Liver (tissue), 9 donors: Measurements from ENCODE around the gene BUB1. TPM values are rescaled to one million over a fixed set of nuclear protein-coding genes. Genes with fewer than 3 reads are reported as not detected.

Source experiments
- DNase-seq: peaks from one replicate; pipeline ENCODE4 v3.0.0-alpha.2; 2017; ENCODE audit warnings: low spot score
- H3K27ac ChIP-seq, 2 donors: one replicate each; pipeline ENCODE4 v1.7.0; 2013; ENCODE audit warnings: inconsistent platforms in 2 of 2, low read length in 2 of 2, control low read depth in 1 of 2, low read depth in 1 of 2, mild to moderate bottlenecking in 1 of 2
- H3K27me3 ChIP-seq, 4 donors: one replicate each; pipeline versions ENCODE4 v1.6.1 to v1.7.0; 2013; ENCODE audit warnings: low read length in 3 of 4, inconsistent platforms in 1 of 4, mild to moderate bottlenecking in 1 of 4, moderate library complexity in 1 of 4; ENCODE audit not compliant: control insufficient read depth in 4 of 4, insufficient read depth in 4 of 4
- H3K36me3 ChIP-seq, 4 donors: one replicate each; pipeline versions ENCODE4 v1.6.1 to v1.7.0; 2013; ENCODE audit warnings: low read length in 3 of 4, mild to moderate bottlenecking in 3 of 4, low read depth in 1 of 4, moderate library complexity in 1 of 4; ENCODE audit not compliant: control insufficient read depth in 4 of 4, insufficient read depth in 3 of 4
- H3K4me1 ChIP-seq, 4 donors: one replicate each; pipeline versions ENCODE4 v1.6.1 to v1.7.0; 2013; ENCODE audit warnings: low read length in 3 of 4, mild to moderate bottlenecking in 3 of 4, moderate library complexity in 1 of 4; ENCODE audit not compliant: control insufficient read depth in 4 of 4, insufficient read depth in 4 of 4
- H3K4me3 ChIP-seq, 3 donors: one replicate each; pipeline versions ENCODE4 v1.6.1 to v1.7.0; 2013; ENCODE audit warnings: low read length in 3 of 3, control low read depth in 1 of 3, low read depth in 1 of 3, mild to moderate bottlenecking in 1 of 3
- H3K9ac ChIP-seq, 2 donors: one replicate each; pipeline ENCODE4 v1.7.0; 2013; ENCODE audit warnings: low read length in 2 of 2, mild to moderate bottlenecking in 2 of 2, moderate library complexity in 2 of 2, control low read depth in 1 of 2, low read depth in 1 of 2
- H3K9me3 ChIP-seq, 4 donors: one replicate each; pipeline versions ENCODE4 v1.6.1 to v1.7.0; 2013; ENCODE audit warnings: low read length in 3 of 4; ENCODE audit not compliant: control insufficient read depth in 4 of 4
- EGR1 ChIP-seq, 2 donors: IDR thresholded peaks; 2 replicates each; pipeline ENCODE4 v1.6.1; 2016 to 2018; ENCODE audit warnings: antibody characterized with exemption in 2 of 2, low read depth in 2 of 2
- FOXA1 ChIP-seq: IDR thresholded peaks from 2 replicates; pipeline ENCODE4 v1.6.1; 2016; ENCODE audit warnings: antibody characterized with exemption
- FOXA2 ChIP-seq: IDR thresholded peaks from 2 replicates; pipeline ENCODE4 v1.6.1; 2016; ENCODE audit warnings: antibody characterized with exemption
- GABPA ChIP-seq, 2 donors: IDR thresholded peaks in 1 of 2; conservative IDR thresholded peaks in 1 of 2; 2 replicates each; pipeline ENCODE4 v1.6.1; 2016; ENCODE audit warnings: antibody characterized with exemption in 2 of 2, mild to moderate bottlenecking in 1 of 2, moderate library complexity in 1 of 2
- HNF4A ChIP-seq, 2 donors: conservative IDR thresholded peaks; 2 replicates each; pipeline ENCODE4 v1.6.1; 2016; ENCODE audit warnings: antibody characterized with exemption in 2 of 2, mild to moderate bottlenecking in 2 of 2
- HNF4G ChIP-seq: IDR thresholded peaks from 2 replicates; pipeline ENCODE4 v1.6.1; 2016; ENCODE audit warnings: antibody characterized with exemption
- JUND ChIP-seq, 2 donors: IDR thresholded peaks; 2 replicates each; pipeline ENCODE4 v1.6.1; 2016; ENCODE audit warnings: antibody characterized with exemption in 2 of 2
- NR2F2 ChIP-seq: IDR thresholded peaks from 2 replicates; pipeline ENCODE4 v1.6.1; 2016; ENCODE audit warnings: antibody characterized with exemption
- RAD21 ChIP-seq, 2 donors: IDR thresholded peaks; 2 replicates each; pipeline ENCODE4 v1.6.1; 2016; ENCODE audit warnings: antibody characterized with exemption in 2 of 2, mild to moderate bottlenecking in 2 of 2
- RXRA ChIP-seq, 2 donors: IDR thresholded peaks; 2 replicates each; pipeline ENCODE4 v1.6.1; 2017 to 2018; ENCODE audit warnings: antibody characterized with exemption in 2 of 2, mild to moderate bottlenecking in 1 of 2
- SP1 ChIP-seq: IDR thresholded peaks from 2 replicates; pipeline ENCODE4 v1.6.1; 2018; ENCODE audit warnings: antibody characterized with exemption, mild to moderate bottlenecking
- ZBTB33 ChIP-seq: IDR thresholded peaks from 2 replicates; pipeline ENCODE4 v1.6.1; 2016; ENCODE audit warnings: antibody characterized with exemption
- WGBS: extraction: QIAGEN DNeasy Blood & Tissue Kit; methylation state at CpG from one replicate; pipeline ENCODE4 v1.1.7; 2013; 5-methylcytosine and 5-hydroxymethylcytosine counted together
- polyA plus RNA-seq, 2 donors: library from polyadenylated mRNA; stranded (reverse) in 1 of 2; unstranded in 1 of 2; fragments of 200-250 nt in 1 of 2; fragments of >200 nt in 1 of 2; fragmentation: Nextera tagmentation in 1 of 2; extraction: Ambion mirVana in 1 of 2; gene quantifications; one replicate each; pipeline versions ENCODE4 v1.2.1 to v1.2.3, GENCODE V29; 2013 to 2015
- total RNA-seq, 2 donors: library from RNA; depleted of rRNA; stranded (reverse); fragments of >200 nt; gene quantifications; one replicate each; pipeline ENCODE4 v1.2.3, GENCODE V29; 2014
- TF ChIP-seq, protein P1 (sequence below): IDR thresholded peaks from 2 replicates; pipeline ENCODE4 v1.6.1; 2016; ENCODE audit warnings: antibody characterized with exemption
- TF ChIP-seq, protein P2 (sequence below): fragments of 150-350 bp; IDR thresholded peaks from 2 replicates; pipeline ENCODE4 v1.5.1; 2017; ENCODE audit warnings: improper control_type of control experiment, low read depth, low read length; ENCODE audit not compliant: missing input control
- TF ChIP-seq, protein P3 (sequence below): IDR thresholded peaks from 2 replicates; pipeline ENCODE4 v1.6.1; 2016; ENCODE audit warnings: antibody characterized with exemption, mild to moderate bottlenecking
- TF ChIP-seq, protein P4 (sequence below): IDR thresholded peaks from 2 replicates; pipeline ENCODE4 v1.6.1; 2016; ENCODE audit warnings: antibody characterized with exemption
- donor health status: healthy.
- donor health status: healthy.
- donor health status: healthy.
- donor health status: healthy.
- donor health status: healthy.

Gene BUB1
- total and polyA plus RNA-seq, 4 donors = 0.08 to 46.1 (median 1.1) TPM

GRCh38 chr2:110639972-110640371 lies 37.9 kb downstream of the BUB1 start:
- DNase-seq = no peak
- 97% methylated on average over 3 of the region's 3 CpGs for WGBS

DNA sequence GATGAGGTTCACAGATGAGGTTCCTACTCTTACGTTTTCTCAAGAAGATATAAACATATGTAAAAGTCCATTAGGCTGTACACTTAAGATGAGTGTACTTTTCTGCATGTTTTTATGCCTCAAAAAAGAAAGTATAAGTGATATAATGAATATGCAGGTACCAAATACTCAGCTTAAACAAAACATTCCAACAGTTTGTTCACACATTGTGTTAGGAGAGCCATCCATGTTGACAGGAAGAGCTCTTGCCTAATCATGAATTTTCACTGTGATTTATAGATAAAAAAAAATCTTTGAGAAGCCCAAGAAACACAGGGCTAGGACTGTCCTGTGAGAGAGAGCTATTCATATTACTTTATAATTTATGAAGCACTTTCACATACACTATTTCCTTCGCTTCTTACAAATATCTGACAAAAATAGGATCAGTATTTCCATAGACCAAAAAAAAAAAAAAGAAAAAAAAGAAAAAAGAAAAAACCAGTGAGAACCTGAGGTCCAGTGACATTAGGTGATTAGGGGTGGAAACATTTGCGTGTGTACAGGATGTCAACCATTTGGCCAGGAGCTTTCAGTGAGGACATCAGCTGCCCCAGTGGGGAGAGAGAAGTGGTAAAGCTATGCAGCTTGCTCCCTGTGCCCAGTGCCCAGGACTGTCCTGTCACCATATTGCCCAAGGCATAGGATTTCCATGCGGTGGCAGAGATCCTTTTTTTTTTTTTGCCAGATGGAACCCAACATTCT lies 38.7 kb downstream of the BUB1 start:
- Histone ChIP-seq H3K9ac (no peak overlapping the region), H3K4me3 (no peak overlapping the region), H3K27ac (no peak overlapping the region), H3K4me1 (no peaks in the 10 kb centered on the region), H3K36me3 (no peaks in the 10 kb centered on the region), H3K27me3 (no peaks in the 10 kb centered on the region), H3K9me3 (no peaks in the 10 kb centered on the region)
- 96% methylated on average over 4 of the region's 4 CpGs for whole genome bisulfite sequencing
- no peak for DNase-seq
- TF ChIP-seq NR2F2 = no peak
- no peak for TF ChIP-seq EGR1 (IDR thresholded peaks at IDR 0.05; ENCODE audit: low read depth in 2 of 2)
- TF ChIP-seq, protein P1, sequence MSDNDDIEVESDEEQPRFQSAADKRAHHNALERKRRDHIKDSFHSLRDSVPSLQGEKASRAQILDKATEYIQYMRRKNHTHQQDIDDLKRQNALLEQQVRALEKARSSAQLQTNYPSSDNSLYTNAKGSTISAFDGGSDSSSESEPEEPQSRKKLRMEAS = no peak
- TF ChIP-seq, protein P2, sequence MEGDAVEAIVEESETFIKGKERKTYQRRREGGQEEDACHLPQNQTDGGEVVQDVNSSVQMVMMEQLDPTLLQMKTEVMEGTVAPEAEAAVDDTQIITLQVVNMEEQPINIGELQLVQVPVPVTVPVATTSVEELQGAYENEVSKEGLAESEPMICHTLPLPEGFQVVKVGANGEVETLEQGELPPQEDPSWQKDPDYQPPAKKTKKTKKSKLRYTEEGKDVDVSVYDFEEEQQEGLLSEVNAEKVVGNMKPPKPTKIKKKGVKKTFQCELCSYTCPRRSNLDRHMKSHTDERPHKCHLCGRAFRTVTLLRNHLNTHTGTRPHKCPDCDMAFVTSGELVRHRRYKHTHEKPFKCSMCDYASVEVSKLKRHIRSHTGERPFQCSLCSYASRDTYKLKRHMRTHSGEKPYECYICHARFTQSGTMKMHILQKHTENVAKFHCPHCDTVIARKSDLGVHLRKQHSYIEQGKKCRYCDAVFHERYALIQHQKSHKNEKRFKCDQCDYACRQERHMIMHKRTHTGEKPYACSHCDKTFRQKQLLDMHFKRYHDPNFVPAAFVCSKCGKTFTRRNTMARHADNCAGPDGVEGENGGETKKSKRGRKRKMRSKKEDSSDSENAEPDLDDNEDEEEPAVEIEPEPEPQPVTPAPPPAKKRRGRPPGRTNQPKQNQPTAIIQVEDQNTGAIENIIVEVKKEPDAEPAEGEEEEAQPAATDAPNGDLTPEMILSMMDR = no peak
- TF ChIP-seq RAD21 (IDR thresholded peaks at IDR 0.05) = no peak
- TF ChIP-seq ZBTB33 = no peak
- TF ChIP-seq HNF4A (conservative IDR thresholded peaks at IDR 0.05) = no peak
- no peak for TF ChIP-seq JUND (IDR thresholded peaks at IDR 0.05)
- TF ChIP-seq SP1 = no peak
- TF ChIP-seq RXRA (IDR thresholded peaks at IDR 0.05) = no peak
- TF ChIP-seq, protein P3, sequence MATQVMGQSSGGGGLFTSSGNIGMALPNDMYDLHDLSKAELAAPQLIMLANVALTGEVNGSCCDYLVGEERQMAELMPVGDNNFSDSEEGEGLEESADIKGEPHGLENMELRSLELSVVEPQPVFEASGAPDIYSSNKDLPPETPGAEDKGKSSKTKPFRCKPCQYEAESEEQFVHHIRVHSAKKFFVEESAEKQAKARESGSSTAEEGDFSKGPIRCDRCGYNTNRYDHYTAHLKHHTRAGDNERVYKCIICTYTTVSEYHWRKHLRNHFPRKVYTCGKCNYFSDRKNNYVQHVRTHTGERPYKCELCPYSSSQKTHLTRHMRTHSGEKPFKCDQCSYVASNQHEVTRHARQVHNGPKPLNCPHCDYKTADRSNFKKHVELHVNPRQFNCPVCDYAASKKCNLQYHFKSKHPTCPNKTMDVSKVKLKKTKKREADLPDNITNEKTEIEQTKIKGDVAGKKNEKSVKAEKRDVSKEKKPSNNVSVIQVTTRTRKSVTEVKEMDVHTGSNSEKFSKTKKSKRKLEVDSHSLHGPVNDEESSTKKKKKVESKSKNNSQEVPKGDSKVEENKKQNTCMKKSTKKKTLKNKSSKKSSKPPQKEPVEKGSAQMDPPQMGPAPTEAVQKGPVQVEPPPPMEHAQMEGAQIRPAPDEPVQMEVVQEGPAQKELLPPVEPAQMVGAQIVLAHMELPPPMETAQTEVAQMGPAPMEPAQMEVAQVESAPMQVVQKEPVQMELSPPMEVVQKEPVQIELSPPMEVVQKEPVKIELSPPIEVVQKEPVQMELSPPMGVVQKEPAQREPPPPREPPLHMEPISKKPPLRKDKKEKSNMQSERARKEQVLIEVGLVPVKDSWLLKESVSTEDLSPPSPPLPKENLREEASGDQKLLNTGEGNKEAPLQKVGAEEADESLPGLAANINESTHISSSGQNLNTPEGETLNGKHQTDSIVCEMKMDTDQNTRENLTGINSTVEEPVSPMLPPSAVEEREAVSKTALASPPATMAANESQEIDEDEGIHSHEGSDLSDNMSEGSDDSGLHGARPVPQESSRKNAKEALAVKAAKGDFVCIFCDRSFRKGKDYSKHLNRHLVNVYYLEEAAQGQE = no peak
- TF ChIP-seq, protein P4, sequence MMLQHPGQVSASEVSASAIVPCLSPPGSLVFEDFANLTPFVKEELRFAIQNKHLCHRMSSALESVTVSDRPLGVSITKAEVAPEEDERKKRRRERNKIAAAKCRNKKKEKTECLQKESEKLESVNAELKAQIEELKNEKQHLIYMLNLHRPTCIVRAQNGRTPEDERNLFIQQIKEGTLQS = no peak
- no peak for TF ChIP-seq FOXA1
- no peak for TF ChIP-seq GABPA (IDR thresholded peaks at IDR 0.05 in 1 of 2, conservative IDR thresholded peaks at IDR 0.05 in 1 of 2)
- no peak for TF ChIP-seq HNF4G
- TF ChIP-seq FOXA2 = no peak

More at GRCh38 chr2:110639972-110640371, 37.9 kb downstream of the BUB1 start:
- Histone ChIP-seq H3K27me3 (no peaks in the 10 kb centered on the region), H3K36me3 (no peaks in the 10 kb centered on the region), H3K4me3 (no peak overlapping the region), H3K9me3 (no peaks in the 10 kb centered on the region), H3K27ac (no peak overlapping the region), H3K4me1 (no peaks in the 10 kb centered on the region), H3K9ac (no peak overlapping the region)
- TF ChIP-seq JUND (IDR thresholded peaks at IDR 0.05) (no peak), FOXA1 (no peak), GABPA (IDR thresholded peaks at IDR 0.05 in 1 of 2, conservative IDR thresholded peaks at IDR 0.05 in 1 of 2) (no peak), FOXA2 (no peak)
- TF ChIP-seq, protein P1 = no peak
- TF ChIP-seq, protein P4 = no peak
